Measurements from ENCODE around the gene CREM.

GRCh38 chr10:35251373-35252100 lies 124.9 kb downstream of the CREM start:
- TF ChIP-seq CTCF (IDR thresholded peaks at IDR 0.05 in 4 of 5, conservative IDR thresholded peaks at IDR 0.05 in 1 of 5) (no peak), POLR2A (IDR thresholded peaks at IDR 0.05) (no peak)

All from gastrocnemius medialis (tissue), 4 donors.